NCI-H1930 (cell line): ENCODE results near the gene CHAC1.

ENCODE experiments used
- DNase-seq, 2 experiments: peaks; one replicate each; lab custom pipeline; 2025; lab: John Stamatoyannopoulos, UW

The CHAC1 gene

GRCh38 chr15:40923551-40923950, 29.7 kb upstream of the CHAC1 start:
- DNase-seq, result no peak

GRCh38 chr15:40925495-40925862, 27.8 kb upstream of the CHAC1 start:
- DNase-seq, result no peak

- DNase-seq, result no peak
Measured at GRCh38 chr15:40925863-40926658, 27.2 kb upstream of the CHAC1 start.

GRCh38 chr15:40926659-40927494, 26.4 kb upstream of the CHAC1 start:
- no peak for DNase-seq

- no peak for DNase-seq
Measured at GRCh38 chr15:40927495-40927872, 25.8 kb upstream of the CHAC1 start.

- peak; percentile 46 to 53 for DNase-seq
Measured at GRCh38 chr15:40927873-40928806, 25.1 kb upstream of the CHAC1 start.

- peak; percentile 73 to 84 for DNase-seq
Measured at GRCh38 chr15:40928821-40929659, 24.2 kb upstream of the CHAC1 start, which contains the start of gene DLL4. Gene DLL4 (plus strand): TSS chr15:40929340. CDS start chr15:40929669, 329 bp downstream.

GRCh38 chr15:40929660-40930429, 23.4 kb upstream of the CHAC1 start:
- DNase-seq, result peak in 1 of 2 experiments; percentile 26

GRCh38 chr15:40930430-40931299, 22.6 kb upstream of the CHAC1 start:
- peak; percentile 64 to 76 for DNase-seq

- DNase-seq, result no peak
Measured at GRCh38 chr15:40931300-40932142, 21.8 kb upstream of the CHAC1 start.

GRCh38 chr15:40932156-40932555, 21.1 kb upstream of the CHAC1 start:
- no peak for DNase-seq

- DNase-seq, result no peak
Measured at GRCh38 chr15:40932649-40933516, 20.4 kb upstream of the CHAC1 start.

GRCh38 chr15:40933517-40933902, 19.8 kb upstream of the CHAC1 start:
- no peak for DNase-seq

- DNase-seq, result no peak
Measured at GRCh38 chr15:40934457-40934856, 18.8 kb upstream of the CHAC1 start.

GRCh38 chr15:40936234-40936708, 17.0 kb upstream of the CHAC1 start:
- no peak for DNase-seq

- DNase-seq, result no peak
Measured at GRCh38 chr15:40936709-40937666, 16.3 kb upstream of the CHAC1 start.
